NCI-H2081 (cell line): Measurements from ENCODE around the gene SDR42E2.
"Not testable (repeated sequence)": the region's sequence is repeated elsewhere in the genome, so short reads cannot be mapped to it uniquely, and the experiment has no call there.

Experiments
- DNase-seq, 2 experiments: peaks; one replicate each; lab custom pipeline; 2025; lab: John Stamatoyannopoulos, UW

Gene SDR42E2

GRCh38 chr16:22162656-22163009, 327 bp downstream of the SDR42E2 start:
- no peak for DNase-seq

DNA sequence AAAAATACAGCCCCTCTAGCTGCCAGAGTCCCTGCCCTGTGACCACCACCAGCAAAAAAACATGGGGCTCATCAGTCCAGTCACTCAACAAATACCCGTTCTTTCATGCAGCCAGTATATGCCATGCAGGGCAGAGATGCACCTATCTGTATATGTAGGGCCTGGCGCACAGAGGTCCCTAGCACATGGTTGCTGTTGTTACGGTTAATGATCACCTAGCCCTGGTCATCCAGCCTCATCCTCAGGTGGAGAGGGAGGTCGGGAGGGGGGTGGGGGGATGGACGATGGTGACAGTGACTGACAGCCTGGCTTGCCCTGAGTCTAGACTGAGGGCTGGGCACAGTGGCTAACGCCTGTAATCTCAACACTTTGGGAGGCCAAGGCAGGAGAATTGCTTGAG, 1.5 kb downstream of the SDR42E2 start:
- DNase-seq = no peak

- DNase-seq = no peak
Measured at GRCh38 chr16:22164482-22164881, 2.2 kb downstream of the SDR42E2 start.

DNA sequence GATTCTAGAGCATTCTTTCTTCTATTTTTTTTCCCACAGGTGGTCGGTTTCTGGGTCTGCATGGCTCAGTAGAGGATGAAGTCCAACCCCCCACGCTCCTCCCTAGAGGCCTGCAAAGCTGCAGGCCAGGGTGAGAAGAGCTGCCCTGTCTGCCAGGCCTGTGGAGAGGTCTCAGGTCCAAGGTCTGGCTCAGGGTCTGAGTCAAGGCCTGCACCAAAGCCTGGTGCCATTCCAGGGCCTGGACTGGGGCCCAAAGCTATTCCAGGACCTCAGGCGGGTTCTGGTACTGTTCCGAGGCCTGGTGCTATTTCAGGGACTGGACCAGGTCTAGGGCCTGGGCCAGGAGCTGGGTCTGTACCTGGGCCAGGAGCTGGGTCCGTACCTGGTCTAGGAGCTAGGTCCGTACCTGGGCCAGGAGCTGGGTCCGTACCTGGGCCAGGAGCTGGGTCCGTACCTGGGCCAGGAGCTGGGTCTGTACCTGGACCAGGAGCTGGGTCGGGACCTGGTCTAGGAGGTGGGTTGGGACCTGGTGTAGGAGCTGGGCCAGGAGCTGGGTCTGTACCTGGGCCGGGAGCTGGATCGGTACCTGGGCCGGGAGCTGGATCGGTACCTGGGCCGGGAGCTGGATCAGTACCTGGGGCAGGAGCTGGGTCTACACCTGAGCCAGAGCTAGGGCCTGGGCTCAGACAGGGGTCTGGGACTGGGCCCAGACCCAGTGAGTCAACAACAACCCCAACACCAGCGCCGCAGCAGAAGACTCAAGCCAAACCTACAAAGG, 3.4 kb downstream of the SDR42E2 start:
- no peak for DNase-seq

GRCh38 chr16:22171953-22172352, 9.6 kb downstream of the SDR42E2 start:
- DNase-seq = no peak

DNA sequence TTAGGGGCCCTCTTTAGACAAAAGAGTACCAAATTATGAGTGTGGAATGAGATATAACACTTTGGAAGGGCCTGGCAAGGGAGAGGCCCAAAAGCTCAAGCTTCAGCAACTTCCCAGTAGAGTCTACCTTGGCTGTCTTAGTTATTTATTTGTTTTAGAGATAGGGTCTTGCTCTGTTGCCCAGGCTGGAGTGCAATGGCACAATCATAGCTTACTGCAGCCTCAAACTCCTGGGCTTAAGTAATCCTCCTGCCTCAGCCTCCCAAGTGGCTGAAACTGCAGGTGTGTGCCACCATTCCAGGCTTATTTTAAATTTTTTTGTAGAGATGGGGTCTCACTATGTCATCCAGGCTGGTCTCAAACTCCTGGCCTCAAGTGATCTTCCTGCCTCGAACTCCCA, 10.3 kb downstream of the SDR42E2 start:
- DNase-seq = not testable (repeated sequence)

- DNase-seq = no peak
Measured at GRCh38 chr16:22174642-22175041, 12.3 kb downstream of the SDR42E2 start.

DNA sequence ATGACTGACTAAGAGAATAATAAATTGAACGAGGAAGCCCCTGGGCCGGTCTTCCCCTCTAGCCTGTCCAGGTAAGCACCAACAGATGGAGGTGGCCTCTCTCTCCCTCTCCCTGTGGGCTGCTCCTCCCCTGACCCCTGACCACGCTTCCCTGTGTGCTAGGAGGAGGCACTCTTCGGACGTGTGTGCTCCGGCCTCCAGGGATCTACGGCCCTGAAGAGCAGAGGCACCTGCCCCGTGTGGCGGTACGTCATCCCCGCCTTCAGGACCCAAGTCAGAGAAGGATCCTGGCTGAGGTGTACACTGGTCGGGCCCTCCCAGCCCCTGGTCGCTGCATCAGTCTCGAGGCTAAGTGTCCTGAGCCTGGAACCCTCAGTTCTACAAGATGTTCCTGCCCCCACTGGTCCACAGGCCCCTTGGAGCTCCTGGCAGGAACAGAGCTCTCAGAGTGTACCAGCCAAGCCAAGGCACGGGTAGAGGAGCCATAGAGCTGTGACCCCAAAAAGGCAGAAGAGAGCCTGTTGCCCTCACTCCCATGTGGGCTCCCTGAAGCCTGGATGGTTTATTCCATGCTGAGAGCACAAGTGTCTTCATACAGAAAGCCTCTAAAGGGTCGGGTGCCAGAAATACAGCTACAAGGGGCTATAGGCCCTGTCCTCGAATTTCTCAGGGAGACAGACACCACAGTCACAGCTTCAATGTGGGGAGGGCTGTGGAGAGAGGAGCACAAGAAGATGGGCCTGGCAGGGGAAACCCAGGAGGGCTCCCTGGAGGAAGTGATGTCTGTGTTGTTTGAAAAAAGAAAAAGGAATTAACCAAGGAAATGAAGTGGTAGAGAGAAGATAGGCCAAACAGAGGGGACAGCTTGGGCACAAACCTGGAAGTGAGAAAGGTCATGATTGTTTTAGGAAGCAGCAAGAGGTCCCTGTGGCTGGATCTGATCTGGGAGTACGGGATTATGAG, 15.9 kb downstream of the SDR42E2 start:
- DNase-seq = no peak

DNA sequence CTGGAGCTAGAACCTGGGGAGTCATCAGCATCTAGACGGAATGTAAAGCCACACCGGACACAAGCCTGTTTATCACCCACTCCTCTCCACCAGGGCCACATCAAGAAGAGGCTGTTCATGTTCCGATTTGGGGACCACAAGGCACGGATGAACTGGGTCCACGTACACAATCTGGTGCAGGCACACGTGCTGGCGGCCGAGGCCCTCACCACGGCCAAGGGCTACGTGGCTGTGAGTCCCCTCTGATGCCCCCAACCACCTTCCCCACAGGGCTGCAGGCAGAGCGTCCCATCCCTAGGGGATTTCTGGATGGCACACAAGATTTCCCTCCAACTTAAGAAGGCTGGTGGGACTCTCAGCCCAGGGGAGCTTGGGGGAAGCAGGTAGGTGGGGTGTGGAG, 19.1 kb downstream of the SDR42E2 start:
- DNase-seq = no peak

- DNase-seq = no peak
Measured at GRCh38 chr16:22181843-22182242, 19.5 kb downstream of the SDR42E2 start.

DNA sequence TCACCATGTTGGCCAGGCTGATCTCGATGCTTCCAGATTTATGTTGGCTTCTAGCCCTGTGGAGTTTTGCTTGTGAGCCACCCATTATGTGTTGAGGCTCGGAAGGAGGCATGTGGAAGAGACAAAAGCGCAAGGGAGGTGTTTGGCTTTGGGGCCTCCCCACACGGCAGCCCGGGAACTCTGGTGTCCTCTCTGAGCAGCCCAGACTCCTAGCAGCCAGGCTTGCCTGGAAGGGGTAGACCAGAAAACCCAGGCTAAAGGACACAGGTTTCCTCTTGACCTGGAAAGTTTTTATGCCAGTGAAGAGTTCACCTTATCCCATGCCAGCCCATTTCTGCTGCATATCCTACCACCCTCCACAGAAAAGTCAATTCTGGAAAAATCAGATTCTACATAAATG, 21.0 kb downstream of the SDR42E2 start:
- DNase-seq = no peak

DNA sequence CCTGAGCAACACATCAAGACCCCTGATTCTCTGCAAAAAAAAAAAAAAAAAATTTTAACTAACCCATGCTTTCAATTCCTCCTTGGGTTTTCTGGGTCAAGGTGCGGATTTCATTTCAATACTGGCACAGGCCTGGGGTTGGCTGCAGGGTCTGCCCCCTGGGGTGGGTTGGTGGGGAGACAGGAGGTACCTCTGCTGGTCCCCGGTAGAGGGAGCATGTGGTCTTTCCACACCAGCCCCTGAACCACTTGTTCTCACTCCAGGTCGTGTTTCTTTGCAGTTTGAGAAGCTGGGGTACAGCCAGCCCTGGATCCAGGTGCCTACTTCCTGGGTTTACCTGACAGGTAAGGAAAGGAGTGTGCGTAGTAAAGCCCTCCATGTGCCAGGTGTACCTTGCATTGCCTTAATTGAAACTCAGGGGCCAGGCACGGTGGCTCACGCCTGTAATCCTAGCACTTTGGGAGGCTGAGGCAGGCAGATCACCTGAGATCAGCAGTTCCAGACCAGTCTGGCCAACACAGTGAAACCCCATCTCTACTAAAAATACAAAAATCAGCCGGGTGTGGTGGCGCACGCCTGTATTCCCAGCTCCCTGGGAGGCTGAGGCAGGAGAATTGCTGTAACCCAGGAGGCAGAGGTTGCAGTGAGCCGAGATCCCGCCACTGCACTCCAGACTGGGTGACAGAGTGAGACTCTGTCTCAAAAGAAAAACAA, 21.8 kb downstream of the SDR42E2 start:
- DNase-seq = no peak

GRCh38 chr16:22184615-22184968, 22.3 kb downstream of the SDR42E2 start:
- DNase-seq = no peak

DNA sequence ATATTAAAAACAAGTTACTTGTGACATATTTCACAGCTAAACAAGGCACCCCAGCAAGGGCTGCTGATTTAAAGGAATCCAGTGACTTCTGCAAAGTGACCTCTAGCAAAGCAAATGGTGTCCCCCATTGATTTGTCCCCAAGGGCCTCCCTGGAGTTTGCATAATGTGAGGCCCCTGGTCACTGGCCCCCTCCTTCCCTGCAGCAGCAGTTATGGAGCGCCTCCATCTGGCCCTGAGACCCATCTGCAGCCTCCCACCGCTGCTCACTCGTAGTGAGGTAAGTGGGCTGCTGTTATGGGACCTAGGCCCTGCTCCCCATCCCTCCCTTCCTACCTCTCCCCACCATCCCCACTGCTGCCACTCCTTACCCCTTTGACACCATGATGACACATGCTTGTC, 24.2 kb downstream of the SDR42E2 start:
- DNase-seq = no peak

DNA sequence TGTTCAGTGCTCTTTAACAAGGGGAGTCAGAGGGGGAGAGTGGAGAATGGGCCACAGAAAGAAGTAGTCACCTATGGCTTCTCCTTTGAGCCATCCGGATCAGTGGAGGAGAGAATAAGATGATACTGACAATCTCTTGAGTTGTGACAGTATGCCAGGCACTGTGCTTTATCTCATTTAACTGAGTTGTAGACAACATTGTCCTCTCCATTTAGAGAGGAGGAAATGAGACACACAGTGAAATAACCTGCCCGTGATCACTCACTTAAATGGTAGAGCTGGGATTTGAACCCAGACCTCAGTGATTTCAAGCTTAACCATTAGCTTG, 25.9 kb downstream of the SDR42E2 start:
- no peak for DNase-seq

GRCh38 chr16:22188595-22189442, 26.5 kb downstream of the SDR42E2 start:
- peak; percentile 60 to 66 for DNase-seq

DNA sequence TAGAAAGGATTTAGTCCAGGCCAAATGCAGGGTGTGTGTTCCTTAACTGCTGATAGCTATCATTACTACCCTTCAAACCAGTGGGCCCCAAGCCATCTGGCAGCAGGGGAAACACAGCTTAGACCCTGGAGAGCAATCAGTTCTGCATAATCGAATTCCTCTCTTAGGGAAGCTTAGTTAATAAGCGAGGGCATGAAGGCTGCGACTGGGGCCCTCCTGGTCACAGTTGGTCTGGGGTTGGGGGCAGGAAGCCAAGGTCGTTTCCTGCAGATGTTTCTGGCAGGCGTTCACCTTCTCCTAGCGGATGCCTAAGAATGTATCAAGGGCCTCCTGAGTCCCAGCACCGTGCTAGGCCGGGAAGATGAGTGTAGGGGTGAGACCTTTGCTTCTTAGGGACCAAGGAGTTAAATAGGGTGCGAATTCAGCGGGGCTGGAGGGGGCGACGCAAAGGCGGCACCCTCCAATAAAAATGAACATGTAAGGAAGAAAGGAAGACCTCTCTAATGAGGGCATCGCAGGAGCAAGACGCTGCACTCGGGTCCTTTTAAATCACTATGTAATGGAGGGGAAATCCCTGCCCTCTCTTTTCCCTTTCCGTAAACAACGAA, 27.3 kb downstream of the SDR42E2 start:
- DNase-seq = no peak

DNA sequence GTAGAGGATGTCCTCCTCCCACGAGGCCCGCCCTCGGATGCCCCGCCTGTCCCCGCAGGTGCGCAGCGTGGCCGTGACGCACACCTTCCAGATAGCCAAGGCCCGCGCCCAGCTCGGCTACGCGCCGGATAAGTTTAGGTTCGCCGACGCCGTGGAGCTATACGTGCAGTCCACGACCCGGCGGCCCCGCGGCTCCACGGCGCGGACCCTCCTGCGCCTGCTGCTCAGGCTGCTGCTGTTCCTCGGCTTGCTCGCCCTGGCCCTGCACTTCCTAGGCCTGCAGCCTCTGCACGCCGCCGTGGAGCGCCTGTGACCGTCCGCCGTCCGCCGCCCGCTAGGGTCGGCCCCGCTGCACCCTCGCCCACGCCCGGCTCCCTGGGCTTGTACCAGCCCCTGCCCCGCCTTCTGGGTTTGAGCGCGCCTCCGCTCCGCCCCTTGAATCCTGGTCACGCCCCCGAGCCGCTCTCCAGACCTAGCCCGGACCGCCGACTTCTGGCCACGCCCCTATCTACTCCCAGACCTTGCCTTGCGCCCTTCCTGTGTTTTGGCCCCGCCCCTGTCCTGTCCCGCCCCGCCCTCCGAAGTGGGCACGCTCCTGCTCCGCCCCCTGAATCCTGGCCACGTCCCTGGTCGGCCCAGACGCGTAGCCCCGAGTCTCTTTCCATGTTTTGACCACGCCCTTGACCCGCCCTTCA, 27.9 kb downstream of the SDR42E2 start:
- peak; percentile 91 to 100 for DNase-seq

DNA sequence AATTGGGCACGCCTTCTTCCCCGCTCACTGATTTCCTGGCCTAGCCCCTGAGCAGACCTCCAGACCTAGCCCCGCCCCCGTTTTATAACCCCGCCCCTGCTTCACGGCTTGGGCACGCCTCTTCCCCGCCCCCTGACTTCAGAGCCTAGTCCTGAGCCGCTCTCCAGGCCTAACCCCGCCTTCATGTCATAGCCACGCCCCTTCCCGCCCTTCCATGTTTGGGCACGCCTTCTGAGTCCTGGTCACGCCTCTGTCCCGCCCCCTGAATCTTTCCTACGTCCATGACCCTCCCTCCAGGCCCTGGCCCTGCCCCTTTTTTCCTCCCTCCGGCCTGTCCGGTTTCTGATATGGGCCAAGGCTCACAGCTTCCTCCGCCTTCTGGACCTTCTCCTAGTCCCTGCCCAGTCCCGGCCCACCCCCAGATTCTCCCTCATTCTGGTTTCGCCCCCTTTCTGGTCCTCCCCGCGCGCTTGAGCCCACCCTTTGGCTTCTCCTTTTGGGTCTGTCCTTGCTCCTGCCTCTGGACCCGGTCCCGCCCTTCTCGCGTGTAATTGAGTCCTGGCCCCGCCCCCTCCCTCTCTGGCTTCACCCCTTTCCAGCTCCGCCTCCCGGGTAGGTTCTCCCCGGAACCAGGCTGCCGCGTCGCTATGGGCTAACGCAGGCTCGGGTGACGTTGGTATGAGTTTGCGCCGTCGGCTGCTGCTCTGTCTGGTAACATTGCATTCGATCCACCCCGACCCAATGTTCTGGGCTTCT, 28.6 kb downstream of the SDR42E2 start:
- peak; percentile 90 to 100 for DNase-seq
